GM12874 (cell line): Measurements from ENCODE around the gene FXYD4.

Experiments used
- TF ChIP-seq, protein P1 (sequence below): IDR thresholded peaks from 2 replicates; pipeline ENCODE4 v1.5.1; 2011; ENCODE audit warnings: low read depth, mild to moderate bottlenecking, control low read depth, low read length, moderate library complexity; ENCODE audit not compliant: insufficient read depth

The FXYD4 gene

DNA sequence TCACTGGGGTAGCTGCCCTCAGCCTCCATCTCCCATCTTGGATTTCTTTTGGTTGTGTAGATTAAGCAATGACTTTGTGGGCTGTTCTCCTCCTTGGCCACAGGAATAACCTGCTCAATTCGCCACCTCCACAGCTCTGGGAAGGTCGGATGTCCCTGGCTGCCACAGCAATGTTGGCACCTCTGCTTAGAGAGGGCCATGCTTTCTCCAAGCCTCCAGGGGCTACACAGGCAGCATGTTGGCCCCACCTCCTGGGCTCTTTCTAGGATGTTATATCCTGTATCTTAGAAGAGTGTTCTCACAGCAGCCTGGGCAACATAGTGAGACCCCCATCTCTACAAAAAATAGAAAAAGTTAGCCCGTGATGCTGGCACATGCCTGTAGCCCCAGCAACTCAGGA lies 35.4 kb upstream of the FXYD4 start:
- TF ChIP-seq, protein P1, sequence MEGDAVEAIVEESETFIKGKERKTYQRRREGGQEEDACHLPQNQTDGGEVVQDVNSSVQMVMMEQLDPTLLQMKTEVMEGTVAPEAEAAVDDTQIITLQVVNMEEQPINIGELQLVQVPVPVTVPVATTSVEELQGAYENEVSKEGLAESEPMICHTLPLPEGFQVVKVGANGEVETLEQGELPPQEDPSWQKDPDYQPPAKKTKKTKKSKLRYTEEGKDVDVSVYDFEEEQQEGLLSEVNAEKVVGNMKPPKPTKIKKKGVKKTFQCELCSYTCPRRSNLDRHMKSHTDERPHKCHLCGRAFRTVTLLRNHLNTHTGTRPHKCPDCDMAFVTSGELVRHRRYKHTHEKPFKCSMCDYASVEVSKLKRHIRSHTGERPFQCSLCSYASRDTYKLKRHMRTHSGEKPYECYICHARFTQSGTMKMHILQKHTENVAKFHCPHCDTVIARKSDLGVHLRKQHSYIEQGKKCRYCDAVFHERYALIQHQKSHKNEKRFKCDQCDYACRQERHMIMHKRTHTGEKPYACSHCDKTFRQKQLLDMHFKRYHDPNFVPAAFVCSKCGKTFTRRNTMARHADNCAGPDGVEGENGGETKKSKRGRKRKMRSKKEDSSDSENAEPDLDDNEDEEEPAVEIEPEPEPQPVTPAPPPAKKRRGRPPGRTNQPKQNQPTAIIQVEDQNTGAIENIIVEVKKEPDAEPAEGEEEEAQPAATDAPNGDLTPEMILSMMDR: no peak

DNA sequence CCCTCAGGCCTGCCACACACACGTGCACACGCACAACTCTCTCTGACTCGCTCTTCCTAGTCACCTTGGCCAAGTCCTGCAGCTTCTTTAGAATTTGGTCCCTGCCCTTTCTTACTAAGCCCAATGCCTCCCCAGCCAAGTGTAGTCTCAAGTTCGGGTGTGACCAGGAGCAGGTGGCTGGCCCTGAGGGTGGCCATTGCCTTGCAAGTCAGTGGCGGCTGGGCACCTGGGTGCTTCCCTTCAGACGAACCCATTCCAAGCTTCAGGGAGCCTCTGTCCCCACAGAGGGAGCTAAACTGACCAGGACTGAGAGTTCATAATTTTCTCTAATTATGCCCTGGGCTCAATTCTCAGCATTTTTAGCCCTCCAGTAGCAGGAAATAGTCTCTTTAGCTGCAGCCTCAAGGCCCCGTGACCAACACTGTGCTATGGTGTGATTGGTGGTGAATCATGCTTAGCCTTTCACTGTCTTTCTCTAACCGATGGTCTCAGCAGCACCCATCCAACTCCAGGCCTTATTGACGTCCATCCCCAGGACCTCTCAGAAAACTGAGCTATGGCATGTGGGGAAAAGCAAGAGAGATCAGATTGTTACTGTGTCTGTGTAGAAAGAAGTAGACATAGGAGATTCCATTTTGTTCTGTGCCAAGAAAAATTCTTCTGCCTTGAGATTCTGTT lies 34.7 kb upstream of the FXYD4 start:
- TF ChIP-seq, protein P1: no peak

DNA sequence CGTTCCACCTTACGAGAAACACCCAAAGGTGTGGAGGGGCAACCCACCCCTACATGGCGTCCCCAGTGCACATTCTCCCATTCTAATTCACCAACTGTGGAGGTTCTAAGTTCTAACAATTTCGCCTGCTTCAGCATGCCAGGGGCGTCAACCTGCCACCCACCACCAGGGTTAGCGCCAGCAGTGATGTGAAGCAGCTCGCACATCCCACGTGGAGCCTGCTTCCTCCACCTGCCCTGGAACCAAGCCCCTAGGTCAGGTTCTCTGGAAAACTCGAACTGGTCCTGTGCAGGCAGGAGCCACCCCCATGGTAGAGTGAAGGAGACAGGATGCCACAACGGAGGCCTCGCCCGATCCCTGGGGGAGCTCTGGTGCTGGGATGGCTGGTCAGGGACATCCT lies 33.3 kb upstream of the FXYD4 start:
- TF ChIP-seq, protein P1: no peak

DNA sequence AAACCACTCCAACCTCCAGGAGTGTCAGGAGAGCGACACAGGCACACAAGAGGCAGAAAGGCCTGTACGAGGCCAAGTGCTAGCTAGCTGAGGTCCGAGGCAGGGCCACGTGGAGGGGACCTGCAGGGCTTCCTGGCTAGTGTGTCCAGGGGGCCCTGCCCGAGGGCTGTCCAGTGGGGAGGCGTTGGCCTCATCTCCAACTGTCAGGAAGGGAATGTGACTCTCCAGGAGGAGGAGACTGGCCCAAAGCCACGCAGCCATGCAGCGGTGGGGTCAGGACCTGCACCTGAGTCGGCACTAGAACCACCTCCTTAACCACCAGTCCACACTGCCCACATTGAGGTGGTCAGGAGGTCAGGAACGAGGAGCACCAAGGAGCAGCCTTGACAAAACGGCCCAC lies 32.3 kb upstream of the FXYD4 start:
- TF ChIP-seq, protein P1: no peak

DNA sequence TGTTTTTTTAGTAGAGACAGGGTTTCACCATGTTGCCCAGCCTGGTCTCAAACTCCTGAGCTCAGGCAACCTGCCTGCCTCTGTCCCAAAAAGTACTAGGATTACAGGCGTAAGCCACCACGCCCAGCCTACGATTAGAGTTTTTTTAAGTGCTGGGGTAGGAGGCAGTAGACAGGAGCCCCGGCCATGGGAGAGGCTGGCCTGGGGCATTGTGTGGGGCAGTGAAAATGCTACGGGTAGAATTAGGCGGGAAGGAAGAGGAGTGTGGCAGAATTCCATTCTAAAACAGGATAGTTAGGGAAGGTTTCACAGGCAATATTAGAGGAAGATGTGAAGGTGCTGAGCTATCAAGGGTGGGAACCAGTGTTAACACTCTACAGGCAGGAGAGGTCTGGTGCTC lies 31.3 kb upstream of the FXYD4 start:
- TF ChIP-seq, protein P1: no peak

DNA sequence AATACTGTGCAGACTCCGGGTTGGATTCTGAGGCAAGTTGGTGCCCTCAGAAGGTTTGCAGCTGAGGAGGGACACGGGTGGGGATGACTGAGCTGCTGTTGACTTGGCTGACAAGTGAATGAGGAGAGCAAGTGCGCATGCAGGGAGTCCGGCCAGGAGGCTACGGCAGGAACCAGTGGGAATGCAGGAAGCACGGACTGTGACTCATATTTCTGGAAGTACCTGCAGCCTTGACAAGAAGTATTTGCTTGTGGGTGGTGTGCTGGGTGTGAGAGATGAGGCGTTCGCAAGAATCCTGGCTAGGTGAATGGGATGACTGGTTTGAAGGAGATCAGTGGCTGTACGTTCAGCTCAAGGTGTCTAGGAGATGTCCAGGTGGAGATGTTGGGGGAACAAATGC lies 30.8 kb upstream of the FXYD4 start:
- TF ChIP-seq, protein P1: no peak

DNA sequence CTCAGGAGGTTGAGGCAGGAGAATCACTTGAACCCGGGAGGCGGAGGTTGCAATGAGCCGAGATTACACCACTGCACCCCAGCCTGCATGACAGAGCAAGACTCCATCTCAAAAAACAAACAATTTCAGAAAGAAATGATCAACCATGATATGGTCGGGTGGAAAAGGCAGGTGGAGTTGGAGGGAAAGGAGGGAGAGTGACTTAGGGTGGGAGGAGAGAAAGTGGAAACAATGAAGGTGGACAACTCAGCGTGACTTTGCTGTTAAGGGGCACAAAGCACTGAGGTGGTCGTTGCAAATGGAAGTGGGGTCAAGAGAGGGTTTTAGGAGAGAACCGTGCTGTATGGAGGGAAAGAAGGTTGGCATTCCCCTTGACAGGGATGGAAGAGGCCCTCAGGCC lies 30.0 kb upstream of the FXYD4 start:
- TF ChIP-seq, protein P1: no peak
